Measurements from ENCODE around the gene HECW1.
"Not testable (repeated sequence)": the region's sequence is repeated elsewhere in the genome, so short reads cannot be mapped to it uniquely, and the experiment has no call there.

The HECW1 gene

DNA sequence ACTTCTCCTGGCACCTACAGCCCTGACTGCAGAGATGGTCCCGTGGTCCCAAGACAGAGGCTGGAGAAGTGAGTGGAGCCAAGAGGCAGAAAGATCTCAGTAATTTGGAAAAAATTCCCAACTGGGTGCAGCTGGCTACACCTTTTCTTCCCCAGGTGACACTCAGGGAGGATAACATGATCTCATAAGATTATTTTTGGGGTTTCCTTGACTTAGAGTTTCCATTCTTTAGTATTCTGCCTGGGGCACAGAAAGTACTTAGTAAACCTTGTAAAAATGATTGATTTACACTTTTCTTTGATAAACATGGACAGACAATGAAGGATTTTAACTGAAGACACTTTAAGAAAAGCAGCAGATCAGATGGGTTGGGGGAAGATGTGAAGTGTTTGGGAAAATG lies 38.6 kb downstream of the HECW1 start:
- no peak for DNase-seq

DNA sequence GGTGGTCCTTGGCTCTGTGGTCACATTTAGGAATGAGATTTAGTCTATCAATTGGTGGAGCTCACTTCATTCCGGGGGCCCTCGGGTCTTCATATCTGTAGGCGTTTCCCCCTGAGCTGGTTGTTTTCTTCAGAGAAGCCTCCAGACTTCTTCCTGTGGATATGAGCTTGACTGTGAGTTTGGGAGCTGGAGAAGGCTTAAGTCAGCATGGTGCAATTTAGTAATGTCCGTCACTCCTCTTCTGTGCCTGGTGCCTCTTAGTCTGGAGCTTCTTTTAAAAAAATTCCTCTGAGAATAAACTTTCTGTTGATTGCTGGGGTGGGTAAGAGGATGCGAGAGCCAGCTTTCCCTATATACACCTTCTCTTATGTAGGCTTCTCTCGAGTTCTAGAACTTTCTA lies 40.2 kb downstream of the HECW1 start:
- DNase-seq = no peak

DNA sequence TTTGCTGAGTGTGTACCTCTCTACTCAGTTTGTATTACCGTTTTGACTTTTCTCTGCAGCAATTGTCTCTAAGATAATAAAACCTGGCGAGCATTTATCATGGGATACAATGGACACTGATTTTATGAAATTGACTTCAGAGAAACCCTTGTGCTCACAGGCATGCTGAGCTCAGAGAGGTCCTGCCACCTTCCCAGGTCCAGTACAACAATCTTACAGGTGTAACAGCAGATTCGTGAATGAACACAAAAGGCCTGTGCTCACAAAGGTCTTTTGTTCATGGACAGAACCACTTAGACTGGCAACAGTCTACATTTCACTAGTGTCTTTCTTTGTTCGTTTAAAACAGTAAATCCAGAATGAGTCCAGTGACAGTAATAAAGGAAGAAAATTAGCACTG lies 43.2 kb downstream of the HECW1 start:
- DNase-seq = no peak

DNA sequence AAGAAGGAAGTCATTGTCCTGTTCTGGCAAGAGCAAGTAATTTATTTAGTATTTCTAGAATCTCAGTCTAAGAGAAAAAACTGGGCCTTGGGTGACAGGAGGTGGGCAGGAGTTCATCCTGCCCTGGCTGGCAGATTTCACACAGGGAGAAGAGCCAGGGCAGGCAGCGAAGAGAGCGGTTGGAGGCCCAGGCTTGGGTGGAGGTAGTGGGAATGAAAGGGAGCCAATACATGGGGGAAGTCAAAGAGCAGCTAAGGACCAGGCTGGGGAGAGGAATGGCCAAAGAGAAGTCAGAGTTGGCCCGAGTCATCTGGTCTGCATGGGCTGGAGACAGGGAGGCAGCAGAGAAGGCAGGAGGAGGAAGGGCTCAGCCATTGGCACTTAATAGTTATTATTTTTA lies 51.4 kb downstream of the HECW1 start:
- no peak for DNase-seq

DNA sequence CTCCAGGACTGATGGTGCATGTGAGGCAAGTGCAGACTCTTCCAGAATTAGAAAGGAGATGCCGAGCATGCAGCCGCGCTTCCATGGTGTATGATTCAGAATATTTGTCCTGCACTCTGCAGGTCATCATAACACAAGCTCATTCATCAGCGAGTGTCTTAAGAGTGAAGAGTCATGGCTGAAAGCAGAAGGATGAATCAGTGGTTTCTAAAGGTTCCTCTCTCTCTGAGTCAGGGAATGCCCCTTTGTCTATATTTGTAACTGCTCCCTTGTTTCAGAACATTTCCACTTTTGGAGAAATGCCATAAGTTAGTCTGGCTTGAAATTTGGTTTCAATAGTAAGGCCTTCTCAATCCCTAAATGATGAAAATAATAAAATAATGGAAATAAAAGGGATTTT lies 52.3 kb downstream of the HECW1 start:
- no peak for DNase-seq

DNA sequence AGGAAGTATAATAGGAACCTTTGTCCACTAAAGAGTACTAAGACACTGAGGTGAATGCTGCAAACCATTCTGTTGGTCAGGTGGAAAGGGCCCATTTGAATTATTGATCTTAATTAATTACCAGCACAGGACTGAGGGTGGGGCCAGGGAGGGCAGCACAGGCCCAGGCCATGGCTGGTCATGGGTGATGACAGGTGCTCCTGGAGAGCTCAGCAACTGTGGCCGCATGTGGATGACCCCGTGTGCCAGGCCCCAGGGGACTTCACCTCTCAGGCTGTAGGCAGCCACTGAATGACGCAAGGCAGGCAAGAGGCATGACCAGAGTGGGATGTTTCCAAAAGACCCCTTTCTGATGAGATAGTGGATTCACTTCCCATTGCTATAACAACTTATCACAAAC lies 54.2 kb downstream of the HECW1 start:
- DNase-seq = no peak

DNA sequence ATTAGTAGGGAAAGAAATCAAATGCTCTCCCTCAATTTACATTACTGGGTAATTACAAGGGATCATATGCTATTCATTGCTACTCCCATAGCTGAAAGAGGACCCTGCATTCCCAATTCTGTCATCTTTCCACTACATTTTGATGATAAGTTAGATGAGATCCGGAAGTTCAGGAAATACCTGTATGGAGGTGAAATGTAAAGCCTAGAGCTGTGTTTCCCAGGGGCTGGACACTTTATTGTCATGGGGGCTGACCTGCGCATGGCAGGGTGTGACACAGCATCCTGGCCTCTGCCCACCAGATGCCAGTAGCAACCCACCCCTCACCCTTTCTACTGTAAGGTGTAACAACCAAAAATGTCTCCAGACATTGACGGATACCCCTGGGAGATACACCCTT lies 56.6 kb downstream of the HECW1 start:
- DNase-seq = no peak

DNA sequence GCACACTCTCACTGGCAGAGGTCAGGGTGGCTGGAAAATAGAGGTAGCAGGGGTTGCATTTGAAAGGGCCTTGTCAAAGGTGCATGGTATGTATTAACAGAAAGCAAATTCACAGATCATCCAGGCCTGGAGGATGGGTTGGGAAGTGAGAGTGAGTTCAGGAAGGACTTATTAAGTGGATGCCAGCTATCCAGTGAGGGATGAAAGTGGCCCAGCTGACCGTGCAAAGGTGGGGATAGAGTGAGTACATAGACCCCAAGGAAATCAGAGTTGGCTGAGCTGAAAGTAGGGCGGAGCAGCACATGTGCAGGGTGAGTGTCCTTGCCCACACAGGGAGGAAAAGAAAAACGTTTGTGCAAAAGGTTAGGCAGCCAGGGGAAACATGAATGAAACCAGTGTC lies 58.1 kb downstream of the HECW1 start:
- DNase-seq = no peak

DNA sequence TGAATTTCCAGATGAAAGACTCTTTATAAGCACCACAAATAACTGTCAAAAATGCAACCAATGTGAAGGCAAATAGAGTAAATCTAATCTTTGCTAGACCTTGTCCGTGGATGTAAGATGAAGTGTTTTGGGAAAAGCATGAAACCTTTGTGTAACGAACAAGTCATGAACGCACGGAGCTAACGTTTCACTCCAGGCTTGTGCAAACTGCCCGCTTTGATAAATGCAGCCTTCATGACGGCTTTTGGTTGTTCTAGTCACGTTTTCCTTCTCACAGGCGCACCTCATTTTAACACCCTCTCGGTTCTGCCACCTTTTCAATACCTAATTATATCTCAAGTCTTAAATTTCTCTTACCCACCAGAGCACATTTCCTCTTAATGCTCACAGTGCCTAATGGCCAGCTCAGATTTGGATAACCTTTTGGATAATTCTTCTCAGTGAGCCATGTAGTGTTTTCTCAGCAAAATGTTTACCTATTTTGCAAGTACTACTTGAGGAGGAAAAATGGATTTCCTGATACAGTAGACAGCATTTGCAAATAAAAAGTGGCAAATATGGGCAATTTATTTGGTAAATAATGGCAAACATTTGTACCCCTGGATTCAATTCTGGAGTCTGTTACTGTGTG lies 63.2 kb downstream of the HECW1 start:
- no peak for DNase-seq

DNA sequence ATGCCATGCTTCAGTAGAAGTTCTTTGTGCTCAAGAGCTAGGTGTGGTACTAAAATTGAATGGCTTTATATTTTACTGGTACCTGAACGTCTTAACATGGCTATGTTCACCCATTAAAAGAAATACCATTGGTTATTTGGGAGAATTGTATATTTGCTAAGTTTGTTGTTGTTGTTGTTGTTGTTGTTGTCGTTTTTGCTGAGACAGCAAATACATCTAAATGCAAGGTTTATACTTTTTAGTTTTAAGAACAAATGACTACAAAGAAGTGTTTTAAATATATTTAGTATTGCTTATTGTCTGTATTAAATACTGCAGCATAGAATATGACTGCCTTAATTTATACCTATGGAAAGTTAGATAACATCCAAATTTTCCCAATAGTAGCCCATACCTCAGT lies 66.9 kb downstream of the HECW1 start:
- no peak for DNase-seq

DNA sequence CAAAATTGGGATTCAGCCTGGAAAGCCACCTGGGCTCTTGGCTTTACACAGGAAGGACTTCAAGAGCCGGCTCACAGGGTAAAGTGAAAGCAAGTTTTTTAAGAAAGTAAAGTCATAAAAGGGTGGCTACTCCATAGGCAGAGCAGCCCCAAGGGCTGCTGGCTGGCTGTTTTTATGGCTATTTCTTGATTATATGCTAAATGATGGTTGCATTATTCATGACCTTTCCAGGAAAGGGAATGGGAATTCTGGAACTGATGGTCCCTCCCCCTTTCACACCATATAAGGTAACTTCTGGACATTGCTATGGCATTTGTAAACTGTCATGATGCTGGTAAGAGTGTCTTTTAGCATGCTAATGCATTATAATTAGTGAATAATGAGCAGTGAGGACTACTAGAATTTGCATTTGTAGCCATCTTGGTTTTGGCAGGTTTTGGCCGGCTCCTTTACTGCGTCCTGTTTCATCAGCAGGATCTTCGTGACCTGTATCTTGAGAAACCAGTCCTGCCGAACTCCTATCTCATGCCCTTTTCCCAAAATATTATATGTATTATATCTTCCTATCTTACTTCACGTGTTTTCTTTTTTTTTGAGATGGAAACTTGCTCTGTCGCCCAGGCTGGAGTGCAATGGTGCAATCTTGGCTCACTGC lies 80.5 kb downstream of the HECW1 start:
- no peak for DNase-seq

DNA sequence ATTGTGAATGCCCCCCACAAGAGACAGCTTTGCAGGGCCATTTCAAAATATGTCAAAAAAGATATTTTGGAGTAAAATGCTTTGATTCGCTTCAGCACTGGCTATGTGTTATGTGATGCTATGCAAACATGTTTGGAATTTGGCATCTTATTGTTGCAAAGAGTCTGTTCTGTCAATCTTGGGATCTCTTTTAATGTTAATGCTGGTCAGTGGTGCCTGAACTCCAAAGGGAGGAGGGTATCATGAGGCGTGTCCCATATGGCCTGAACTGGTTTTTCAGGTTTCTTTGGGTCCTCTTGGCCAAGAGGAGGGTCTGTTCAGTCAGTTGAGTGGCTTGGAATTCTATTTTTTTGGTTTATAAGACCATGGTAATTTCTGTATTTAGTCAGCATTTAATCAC lies 81.4 kb downstream of the HECW1 start:
- DNase-seq = no peak

DNA sequence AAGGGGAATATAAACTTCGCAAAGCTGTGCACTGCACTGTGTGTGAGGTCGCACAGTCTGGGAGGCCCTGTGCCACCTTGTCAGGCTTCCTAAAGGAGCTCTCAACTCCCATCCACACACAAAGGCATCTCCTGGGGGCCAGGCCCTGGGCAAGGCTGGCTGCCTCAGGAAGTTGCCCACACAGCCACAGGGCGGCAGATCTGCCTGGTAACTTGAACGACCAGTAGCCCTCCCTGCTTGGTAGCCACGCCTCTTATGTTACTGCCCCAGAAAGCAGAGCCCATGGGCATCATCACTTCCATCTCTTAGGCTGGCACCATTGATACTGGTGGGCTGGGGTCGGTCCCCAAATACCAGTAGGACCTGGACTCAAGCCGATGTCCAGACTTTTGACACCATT lies 82.8 kb downstream of the HECW1 start:
- no peak for DNase-seq

DNA sequence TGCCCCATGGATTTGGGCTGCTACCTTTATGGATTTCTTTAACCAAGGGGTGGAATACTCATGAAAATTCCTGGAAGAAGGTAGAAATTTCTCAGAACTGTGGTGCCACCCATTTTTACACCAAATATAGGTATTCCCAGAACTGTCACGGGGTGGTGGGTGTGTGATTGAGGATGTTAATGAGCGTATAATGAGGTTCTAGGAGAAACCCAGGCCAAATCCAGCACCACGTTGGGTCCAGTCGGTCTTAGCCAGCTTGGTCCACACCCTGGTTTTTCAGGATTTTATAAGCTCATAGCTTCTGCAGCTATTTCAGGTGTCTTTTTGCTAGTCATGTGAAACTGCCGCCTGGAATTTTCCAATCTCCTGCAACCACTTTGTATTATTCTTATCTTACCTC lies 83.3 kb downstream of the HECW1 start:
- DNase-seq = no peak

DNA sequence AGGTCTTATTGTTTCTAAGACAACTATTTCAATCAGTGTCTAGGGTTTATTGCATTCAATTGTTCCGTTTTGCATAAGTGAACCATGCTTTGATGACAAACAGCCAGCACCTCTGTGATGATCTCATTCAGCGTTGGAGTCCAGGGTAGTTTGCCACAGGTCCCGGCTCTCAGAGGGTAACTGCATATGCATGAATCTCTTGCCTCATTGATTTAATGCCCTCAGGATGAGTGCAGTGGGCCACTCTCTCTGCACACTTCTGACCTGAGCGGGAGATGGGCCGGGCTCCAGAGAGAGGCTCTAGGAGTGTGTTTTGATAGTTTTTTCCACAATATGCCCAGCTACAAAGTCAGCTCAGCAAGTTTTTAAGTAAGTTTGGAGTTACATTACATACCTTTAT lies 83.9 kb downstream of the HECW1 start:
- DNase-seq = no peak

DNA sequence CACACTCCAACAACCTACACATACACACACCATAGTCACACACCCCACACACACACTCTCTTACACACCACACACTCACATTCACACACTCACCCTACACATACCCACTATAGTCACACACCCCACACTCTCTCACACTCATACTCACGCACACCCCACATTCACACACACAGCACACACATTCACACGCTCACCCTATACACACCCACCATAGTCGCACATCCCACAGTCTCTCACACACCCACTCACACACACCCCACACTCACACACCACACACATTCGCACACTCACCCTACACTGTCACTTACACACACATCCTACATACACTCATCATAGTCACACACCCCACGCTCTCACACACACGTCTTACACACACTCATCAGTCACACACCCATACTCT lies 85.6 kb downstream of the HECW1 start:
- no peak for DNase-seq

DNA sequence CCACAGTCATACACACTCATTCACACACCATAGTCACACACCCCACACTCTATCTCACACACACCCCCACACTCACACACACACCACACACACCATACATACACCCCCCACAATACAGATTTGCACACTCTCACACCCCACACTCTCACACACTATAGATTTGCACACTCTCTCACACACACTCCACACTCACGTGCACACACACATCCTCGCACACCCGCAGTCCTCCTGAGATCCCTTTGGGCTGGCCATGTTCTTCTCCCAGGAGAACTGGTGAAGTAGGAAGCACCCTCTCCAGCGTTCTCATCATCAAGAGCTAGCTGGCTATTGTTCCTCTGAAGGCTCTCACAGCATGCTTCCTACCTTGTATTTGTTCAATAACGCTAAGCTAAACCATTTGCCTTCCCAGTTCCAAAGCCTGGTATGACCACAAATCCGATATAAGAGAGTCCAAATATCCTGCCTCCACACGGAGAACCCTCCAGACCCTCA lies 86.2 kb downstream of the HECW1 start:
- DNase-seq = no peak

DNA sequence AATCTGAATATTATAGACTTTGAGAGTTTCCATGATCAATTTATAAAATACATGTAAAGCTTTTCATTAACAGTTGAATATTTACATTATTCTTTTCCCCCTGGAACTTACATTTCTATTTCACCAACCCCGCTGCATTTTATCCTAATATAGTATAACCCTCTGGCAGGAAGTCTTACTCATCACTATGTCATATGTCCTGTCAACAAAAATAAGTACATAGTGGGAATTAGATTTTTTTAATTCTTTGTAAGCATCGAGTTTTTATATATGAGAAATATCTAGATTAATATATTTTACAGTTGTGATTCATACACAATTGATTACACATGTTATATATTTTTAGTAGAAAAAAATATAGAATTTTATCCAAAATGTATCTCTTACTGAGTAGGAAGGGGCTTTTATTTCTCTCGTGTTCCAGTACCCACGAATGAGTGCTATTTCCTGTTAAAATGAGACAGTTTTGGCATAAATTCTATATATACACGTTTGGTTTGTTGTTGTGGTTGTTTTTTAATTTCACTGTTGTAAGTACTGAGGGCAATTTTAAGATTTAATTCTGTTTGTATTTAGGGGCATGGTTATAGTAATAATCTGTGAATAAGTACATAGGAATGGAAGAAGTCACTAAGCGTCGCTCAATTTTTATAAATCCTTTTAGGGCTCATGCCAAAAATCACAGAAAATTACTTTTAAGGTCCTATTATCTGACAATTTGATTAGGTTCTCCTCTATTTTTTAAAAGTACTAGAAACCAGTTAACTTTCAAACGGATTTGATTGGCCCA lies 87.1 kb downstream of the HECW1 start:
- no peak for DNase-seq

DNA sequence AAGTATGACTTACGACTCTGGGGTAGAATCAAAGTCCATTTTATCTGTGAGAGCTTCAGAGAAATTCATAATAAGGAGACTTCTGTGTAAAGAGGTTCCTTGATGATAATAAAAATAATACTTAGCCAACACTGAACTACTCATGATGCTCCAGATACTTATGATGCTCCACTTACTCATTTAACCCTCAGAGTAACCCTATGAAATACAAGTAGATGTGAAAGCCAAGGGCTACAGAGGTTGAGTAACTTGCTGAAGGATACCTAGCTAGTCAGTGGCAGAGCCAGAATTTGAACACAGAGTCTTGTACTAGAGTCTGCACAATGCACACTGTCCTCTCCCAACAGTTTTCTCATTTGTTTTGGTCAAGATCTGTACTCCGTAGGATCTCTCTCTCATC lies 89.5 kb downstream of the HECW1 start:
- no peak for DNase-seq

DNA sequence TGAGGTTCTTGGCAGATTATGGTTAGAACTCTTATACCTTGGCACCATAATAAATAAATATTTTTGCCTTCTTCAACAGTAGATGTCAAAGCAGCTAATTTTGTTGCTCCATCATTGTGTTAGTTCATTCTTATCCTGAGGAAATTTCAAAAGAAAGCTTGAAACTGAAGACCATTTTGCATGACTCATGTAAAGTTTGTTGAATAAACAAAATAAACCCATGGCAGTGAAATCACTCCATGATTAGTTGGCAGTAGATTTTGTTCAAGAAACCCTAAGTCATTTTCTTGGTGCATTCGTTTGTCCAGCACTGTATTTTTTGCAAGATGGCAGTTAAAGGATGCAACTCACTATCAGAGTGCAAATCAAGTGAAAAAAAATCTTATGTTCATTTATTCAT lies 91.6 kb downstream of the HECW1 start:
- DNase-seq = no peak

DNA sequence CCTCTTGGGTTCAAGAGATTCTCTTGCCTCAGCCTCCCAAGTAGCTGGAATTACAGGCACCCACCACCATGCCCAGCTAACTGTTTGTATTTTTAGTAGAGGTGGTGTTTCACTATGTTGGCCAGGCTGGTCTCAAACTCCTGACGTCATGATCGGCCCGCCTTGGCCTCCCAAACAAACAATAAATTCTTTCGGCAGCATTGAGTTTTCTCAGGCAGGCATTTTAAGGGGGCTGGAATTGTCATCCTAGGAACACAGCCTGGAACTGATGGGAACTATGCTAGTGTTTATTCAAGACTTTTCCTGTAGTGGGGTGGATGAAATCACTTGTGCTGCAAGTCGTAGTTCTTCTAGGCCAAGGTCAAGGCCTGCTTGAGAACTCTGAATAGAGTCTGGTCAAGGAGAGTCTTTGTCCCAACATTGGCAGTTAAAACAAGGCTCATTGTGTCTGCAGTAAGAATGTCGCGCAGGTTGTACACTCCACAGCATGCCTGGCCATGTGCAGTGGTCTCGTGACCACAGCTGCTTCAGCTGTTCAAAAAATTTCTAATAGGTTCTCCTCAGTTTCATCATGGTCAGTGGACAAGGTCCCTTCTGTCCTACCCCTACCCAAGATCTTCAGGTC lies 92.8 kb downstream of the HECW1 start:
- DNase-seq = no peak

DNA sequence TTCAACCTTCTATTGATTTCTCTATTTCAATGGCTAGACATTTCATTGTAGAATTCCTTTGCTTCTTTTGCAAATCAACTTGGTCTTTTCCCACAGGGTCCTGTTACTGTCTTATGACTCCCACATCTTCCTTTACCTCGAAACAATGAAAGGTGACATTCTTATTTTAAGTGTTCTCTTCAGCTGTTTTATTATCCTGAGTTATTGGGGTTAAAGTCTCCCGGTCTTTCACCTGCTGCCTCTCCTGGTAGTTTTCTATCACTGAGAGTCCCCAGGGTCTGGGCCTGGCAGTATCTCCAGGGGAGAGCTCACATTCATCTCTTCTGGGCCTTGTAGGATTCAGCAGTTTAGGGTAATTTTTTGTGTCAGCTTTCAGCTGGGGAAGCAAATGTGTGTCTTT lies 95.8 kb downstream of the HECW1 start:
- no peak for DNase-seq

DNA sequence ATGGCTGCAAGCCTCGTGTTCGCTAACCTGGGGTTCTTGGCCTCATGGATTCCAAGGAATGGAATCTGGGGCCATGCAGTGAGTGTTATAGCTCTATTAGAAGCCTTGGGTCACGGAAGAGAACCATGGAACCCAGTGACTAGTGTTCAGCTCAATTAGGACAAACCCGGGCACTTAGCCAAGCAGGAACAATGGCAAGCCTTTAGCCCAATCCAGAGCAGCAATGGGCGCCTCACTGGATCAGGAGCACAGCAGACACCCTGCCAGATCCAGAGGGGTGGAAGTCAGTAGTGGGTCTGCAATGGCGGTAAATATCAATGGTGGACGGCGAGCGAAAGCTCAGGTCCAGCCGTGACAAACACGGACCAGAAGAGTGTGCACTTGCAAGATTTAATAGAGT lies 98.1 kb downstream of the HECW1 start:
- DNase-seq = not testable (repeated sequence)

DNA sequence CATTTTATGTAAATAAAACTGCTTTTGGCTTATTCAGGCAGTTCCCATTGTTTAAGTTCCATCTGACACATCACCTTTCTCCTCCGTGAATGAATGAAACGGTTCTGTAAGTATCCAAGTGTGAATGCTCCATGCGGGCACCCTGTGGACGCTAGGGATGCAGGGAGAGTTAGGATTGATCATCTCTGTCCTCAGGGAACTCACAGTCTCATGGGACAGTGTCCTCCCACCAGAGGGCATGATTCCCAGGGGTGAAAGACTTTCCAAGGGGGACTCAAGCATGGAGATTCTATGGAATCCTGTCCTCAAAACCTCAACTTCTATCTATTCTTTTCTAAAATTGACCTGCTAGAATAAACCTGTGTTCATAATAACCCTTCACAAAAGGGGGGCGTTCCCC lies 98.8 kb downstream of the HECW1 start:
- DNase-seq = no peak
